LNCaP clone FGC (cell line): ENCODE results near the gene DAP.

ENCODE experiments used
- DNase-seq: peaks from one replicate; pipeline ENCODE4 v3.0.0-alpha.2; 2011; ENCODE audit warnings: low read depth
- H3K4me3 ChIP-seq: 2 replicates; pipeline ENCODE4 v1.5.1; 2011; ENCODE audit warnings: mild to moderate bottlenecking, low read depth, low read length, control low read depth
- TF ChIP-seq, protein P1 (sequence below): IDR thresholded peaks from 2 replicates; pipeline ENCODE4 v1.5.1; 2012; ENCODE audit warnings: mild to moderate bottlenecking; ENCODE audit not compliant: control insufficient read depth, insufficient read depth; ENCODE audit errors: extremely low read depth

The DAP gene

DNA sequence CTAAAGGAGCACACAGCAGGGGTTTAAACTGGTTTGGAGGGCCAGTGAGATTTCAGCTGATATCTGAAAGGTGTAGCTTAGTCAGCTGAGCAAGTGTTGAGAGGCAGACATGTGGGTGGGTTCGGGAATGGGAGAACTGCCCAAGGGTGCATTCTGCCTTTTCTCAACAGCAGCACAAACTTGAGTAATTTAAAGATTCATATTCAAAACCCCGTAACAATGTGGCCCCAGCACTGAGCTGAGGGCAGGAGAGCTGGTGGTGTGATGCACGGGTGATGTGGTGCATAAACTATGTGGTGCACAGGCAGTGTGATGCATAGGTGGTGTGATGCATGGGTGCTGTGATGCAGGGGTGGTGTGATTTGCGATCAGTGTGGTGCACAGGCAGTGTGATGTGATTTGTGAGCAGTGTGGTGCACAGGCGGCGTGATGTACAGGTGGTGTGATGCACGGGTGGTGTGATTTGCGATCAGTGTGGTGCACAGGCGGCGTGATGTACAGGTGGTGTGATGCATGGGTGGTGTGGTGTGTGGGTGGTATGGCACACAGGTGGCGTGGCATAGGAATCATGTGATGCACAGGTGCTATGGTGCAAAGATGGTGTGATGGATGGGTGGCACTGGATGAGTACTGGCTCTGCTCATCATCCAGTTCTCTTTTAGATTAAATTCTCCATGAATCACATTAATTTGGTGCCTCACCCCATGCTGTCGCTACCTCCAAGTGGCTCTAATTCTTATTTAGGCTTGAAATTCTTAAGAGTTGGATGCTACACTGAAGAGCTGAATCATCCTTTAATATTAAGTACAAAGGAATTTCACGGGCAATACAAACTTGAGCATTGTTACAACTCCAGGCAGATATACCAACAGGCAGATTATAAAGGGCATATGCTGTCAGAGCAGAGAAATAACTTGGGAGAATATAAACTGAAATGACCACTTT is 53.6 kb downstream of the DAP start:
- no peak overlapping the region for H3K4me3 ChIP-seq
- TF ChIP-seq, protein P1, sequence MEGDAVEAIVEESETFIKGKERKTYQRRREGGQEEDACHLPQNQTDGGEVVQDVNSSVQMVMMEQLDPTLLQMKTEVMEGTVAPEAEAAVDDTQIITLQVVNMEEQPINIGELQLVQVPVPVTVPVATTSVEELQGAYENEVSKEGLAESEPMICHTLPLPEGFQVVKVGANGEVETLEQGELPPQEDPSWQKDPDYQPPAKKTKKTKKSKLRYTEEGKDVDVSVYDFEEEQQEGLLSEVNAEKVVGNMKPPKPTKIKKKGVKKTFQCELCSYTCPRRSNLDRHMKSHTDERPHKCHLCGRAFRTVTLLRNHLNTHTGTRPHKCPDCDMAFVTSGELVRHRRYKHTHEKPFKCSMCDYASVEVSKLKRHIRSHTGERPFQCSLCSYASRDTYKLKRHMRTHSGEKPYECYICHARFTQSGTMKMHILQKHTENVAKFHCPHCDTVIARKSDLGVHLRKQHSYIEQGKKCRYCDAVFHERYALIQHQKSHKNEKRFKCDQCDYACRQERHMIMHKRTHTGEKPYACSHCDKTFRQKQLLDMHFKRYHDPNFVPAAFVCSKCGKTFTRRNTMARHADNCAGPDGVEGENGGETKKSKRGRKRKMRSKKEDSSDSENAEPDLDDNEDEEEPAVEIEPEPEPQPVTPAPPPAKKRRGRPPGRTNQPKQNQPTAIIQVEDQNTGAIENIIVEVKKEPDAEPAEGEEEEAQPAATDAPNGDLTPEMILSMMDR: no peak
- no peak for DNase-seq

DNA sequence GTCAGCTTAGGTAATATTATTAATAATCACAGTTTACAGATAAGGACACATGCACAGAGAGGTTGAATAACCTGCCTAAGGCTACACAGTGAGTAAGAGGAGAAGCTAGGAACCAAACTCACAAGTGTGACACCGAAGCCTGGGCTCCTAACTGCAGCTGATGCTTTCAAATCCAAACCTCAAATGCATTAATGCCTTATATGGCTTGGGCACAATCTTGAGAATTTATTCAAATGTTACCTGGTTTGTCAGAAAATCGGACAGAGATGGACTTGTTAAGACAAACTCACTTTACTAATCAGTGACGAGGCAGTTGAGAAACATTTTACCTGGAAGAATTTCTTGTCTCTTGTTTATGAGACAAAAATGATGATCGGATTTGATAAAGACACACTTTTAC is 54.7 kb downstream of the DAP start:
- H3K4me3 ChIP-seq: no peak overlapping the region
- TF ChIP-seq, protein P1: no peak
- no peak for DNase-seq

DNA sequence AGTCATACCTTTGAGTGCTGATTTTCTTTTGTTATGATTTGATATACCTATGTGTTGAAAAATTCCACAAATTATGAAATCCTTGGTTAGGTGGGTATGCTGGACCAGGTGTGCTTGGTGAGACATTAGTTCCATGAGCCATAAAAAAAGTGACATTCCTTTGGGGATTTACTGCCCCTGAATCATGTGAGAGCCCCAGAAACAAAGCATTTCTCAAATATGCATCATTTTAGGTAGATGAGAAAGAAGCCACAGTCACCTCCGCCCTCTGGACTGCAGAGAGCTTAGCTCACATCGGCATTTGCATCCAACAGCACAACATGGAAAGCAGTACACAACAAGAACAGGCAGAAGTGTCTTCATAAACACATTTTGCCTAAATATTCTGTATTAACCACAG is 55.3 kb downstream of the DAP start:
- H3K4me3 ChIP-seq: no peak overlapping the region
- TF ChIP-seq, protein P1: no peak
- DNase-seq: no peak

DNA sequence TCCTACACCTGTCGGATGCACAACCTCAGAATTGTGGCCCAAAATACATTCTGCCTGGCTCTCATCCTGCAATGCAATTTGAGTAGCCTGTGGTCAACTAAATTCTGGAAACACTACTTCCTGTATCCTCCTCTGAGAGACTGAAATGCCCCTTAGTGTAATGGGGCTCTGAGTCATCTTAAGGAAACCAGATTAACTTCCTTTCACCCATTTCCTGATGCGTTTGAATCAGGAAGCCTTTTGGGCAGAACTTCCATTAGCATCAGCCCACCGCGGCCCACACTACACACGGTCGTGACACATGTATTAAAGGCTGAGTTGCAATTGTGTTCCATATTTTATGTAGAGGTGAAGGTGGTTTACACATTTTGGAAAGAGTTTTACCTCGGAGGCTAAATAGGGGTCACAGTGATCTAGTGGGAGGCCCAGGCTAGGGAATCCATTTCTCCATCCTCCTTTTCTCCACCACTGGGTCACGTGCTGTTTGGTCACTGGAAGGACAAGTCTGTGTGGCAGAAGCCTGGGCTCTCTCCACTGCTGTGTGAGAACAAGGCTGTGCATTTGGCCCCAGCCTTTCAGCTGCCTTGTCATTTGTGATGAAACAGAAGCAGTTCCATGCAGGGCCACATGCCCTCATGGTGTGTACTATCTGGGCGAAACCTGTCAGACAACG is 55.9 kb downstream of the DAP start:
- DNase-seq: no peak
- H3K4me3 ChIP-seq: no peak overlapping the region
- TF ChIP-seq, protein P1: no peak

DNA sequence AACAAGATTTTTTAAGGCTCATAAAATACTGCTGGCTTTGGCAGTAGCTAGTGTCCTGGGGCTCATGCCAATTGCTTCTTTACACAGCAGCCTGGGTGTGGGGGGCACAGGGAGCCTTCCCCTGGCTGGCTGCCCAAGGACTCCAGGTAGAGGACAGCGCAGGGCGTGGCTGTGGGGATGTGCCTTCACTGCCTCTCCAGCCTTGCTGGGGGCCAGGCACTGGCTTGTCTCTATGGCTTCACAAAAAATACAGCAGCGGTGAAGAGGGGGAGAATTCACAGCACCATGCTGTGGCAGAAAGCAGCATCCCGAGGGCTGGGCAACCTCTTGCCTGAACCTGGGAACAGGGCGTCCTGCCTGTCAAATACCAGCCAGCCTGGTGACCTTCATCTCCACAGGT is 57.4 kb downstream of the DAP start:
- TF ChIP-seq, protein P1: no peak
- H3K4me3 ChIP-seq: peak overlapping the region; percentile 14; the same call in 1 of the 2 replicates
- peak; percentile 76 for DNase-seq

DNA sequence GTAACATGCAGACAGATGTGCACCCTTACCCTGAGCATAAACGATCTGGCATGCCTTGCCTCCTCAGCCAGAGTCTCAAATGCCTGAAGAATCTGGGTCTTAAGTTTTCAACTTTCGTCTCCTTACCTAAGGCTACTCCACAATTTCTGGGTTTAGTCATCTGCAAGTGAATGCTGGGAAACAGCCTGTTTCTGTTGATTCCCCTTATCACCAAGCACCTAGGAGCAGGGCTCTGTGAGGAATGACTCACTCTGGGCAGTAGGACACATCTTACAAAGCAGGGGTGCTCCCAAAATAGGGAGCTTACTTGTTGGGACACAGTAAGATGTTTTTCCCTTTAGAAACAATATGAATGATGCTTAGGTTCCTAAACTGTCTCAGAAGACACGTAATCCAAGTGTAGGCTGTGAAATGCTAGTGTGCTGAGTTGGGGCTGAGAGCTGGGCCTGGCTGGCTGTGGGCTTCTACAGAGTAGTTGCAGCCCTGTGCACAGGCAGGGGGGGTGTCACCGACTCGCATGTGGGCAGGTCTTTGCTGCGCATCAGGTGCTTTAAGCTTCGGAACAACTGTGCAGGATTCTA is 58.0 kb downstream of the DAP start:
- TF ChIP-seq, protein P1: no peak
- H3K4me3 ChIP-seq: no peak overlapping the region
- no peak for DNase-seq
